ENCODE results near the gene HSBP1L1. TPM values are rescaled to one million over a fixed set of nuclear protein-coding genes. Genes with fewer than 3 reads are reported as not detected.

HSBP1L1 gene
- total and polyA plus RNA-seq, 2 experiments from 2014 or later, result 1.8 to 3.7 TPM

DNA sequence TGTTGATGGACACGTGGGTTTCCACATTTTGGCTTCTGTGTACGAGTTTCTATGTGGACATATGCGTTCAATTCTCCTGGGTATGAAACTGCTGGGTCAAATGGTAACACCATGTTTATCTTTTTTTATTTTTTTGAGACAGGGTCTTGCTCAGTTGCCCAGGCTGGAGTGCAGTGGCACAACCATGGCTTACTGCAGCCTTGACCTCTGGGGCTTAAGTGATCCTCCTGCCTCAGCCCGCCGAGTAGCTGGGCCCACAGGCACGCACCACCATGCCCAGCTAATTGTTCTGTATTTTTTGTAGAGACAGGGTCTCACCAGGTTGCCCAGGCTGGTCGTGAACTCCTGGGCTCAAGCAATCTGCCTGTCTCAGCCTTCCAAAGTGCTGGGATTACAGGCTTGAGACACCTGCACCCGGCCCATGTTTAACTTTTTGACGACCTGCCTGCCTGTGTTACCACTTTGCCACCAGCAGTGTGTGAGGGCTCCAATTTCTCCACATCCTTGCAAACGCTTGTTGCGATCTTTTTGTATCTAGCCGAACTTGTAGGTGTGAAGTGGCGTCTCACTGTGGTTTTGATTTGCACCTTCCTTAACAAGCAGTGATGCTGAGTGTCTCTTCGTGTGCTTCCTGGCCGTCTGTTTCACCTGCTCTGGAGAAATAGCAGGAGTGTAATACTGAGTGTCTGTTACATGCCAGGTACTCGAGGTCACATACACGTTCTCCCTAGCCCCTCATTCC lies 6.9 kb downstream of the HSBP1L1 start:
- Mint-ChIP-seq H3K4me1 (no peaks in the 10 kb centered on the region), H3K4me3 (no peak overlapping the region), H3K27me3 (ENCODE audit: insufficient read depth, low read depth, poor library complexity) (peaks cover 6% of the 10 kb centered on the region), H3K27ac (no peak overlapping the region), H3K9me3 (no peaks in the 10 kb centered on the region), H3K36me3 (ENCODE audit: low read depth) (peaks cover 55% of the 10 kb centered on the region)
- H3K27ac ChIP-seq (ENCODE audit: low read depth), result no peak overlapping the region
- ATAC-seq (no peak), DNase-seq (ENCODE audit: low spot score) (no peak)
- no peak overlapping the region for H3K4me2 ChIP-seq
- no peaks in the 10 kb centered on the region for H3K27me3 ChIP-seq (ENCODE audit: insufficient read depth)
- no peak overlapping the region for H3K4me3 ChIP-seq
- no peak overlapping the region for H2AFZ ChIP-seq
- H3F3A ChIP-seq (replicated peaks; ENCODE audit: low read depth), result no peaks in the 10 kb centered on the region
- no peaks in the 10 kb centered on the region for H3K9me2 ChIP-seq (ENCODE audit: insufficient read depth)
- peaks cover 20% of the 10 kb centered on the region for H4K20me1 ChIP-seq (replicated peaks; ENCODE audit: insufficient read depth)
- peaks cover 38% of the 10 kb centered on the region for H3K79me2 ChIP-seq (replicated peaks; ENCODE audit: insufficient read depth)
- peaks cover 14% of the 10 kb centered on the region; the same call in 1 of the 2 replicates for H3K36me3 ChIP-seq (ENCODE audit: insufficient read depth)
- TF ChIP-seq STAT1 (IDR thresholded peaks at IDR 0.05; ENCODE audit: unreplicated experiment) (no peak), POLR2AphosphoS5 (IDR thresholded peaks at IDR 0.05; ENCODE audit: low read depth) (no peak), EZH2 (IDR thresholded peaks at IDR 0.05; ENCODE audit: low read depth, unreplicated experiment) (no peak), JUNB (IDR thresholded peaks at IDR 0.05; ENCODE audit: unreplicated experiment) (no peak), CREB1 (CRISPR knock-in tag; IDR thresholded peaks at IDR 0.05; ENCODE audit: low read depth) (no peak)
- TF ChIP-seq, protein P1, sequence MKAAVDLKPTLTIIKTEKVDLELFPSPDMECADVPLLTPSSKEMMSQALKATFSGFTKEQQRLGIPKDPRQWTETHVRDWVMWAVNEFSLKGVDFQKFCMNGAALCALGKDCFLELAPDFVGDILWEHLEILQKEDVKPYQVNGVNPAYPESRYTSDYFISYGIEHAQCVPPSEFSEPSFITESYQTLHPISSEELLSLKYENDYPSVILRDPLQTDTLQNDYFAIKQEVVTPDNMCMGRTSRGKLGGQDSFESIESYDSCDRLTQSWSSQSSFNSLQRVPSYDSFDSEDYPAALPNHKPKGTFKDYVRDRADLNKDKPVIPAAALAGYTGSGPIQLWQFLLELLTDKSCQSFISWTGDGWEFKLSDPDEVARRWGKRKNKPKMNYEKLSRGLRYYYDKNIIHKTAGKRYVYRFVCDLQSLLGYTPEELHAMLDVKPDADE (IDR thresholded peaks at IDR 0.05), result no peak
- no peaks in the 10 kb centered on the region for H3K4me1 ChIP-seq (ENCODE audit: insufficient read depth)

DNA sequence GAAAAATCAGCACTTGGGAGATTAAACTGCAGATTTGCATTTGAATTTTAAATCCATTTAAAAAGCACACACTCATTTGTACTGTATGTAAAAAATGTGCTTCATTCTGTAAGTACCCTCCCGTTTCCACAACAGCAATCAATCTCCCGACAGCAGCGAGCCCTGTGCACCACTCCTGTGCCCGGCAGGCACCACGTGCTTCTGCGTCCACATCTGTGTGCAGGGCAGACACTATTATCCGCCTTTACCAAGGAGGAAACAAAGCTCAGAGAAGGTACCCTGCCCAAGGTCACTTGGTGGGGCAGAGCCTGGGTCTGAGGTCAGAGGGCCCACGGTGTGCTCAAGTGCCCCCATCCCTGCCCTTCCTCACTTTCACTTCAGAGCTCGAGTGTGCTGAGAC lies 7.5 kb downstream of the HSBP1L1 start:
- Histone ChIP-seq H3K36me3 (ENCODE audit: insufficient read depth) (peaks cover 14% of the 10 kb centered on the region; the same call in 1 of the 2 replicates), H3K27ac (ENCODE audit: low read depth) (no peak overlapping the region), H3K4me3 (no peak overlapping the region), H3K9me2 (ENCODE audit: insufficient read depth) (no peaks in the 10 kb centered on the region), H3F3A (replicated peaks; ENCODE audit: low read depth) (no peaks in the 10 kb centered on the region), H3K4me1 (ENCODE audit: insufficient read depth) (no peaks in the 10 kb centered on the region), H3K27me3 (ENCODE audit: insufficient read depth) (no peaks in the 10 kb centered on the region), H3K4me2 (no peak overlapping the region), H4K20me1 (replicated peaks; ENCODE audit: insufficient read depth) (peaks cover 25% of the 10 kb centered on the region), H2AFZ (no peak overlapping the region), H3K79me2 (replicated peaks; ENCODE audit: insufficient read depth) (peaks cover 44% of the 10 kb centered on the region)
- Mint-ChIP-seq H3K27me3 (ENCODE audit: insufficient read depth, low read depth, poor library complexity) (peaks cover 6% of the 10 kb centered on the region), H3K4me1 (no peaks in the 10 kb centered on the region), H3K4me3 (no peak overlapping the region), H3K36me3 (ENCODE audit: low read depth) (peaks cover 56% of the 10 kb centered on the region), H3K27ac (no peak overlapping the region), H3K9me3 (no peaks in the 10 kb centered on the region)
- DNase-seq (ENCODE audit: low spot score), result no peak
- ATAC-seq, result no peak
- no peak for TF ChIP-seq JUNB (IDR thresholded peaks at IDR 0.05; ENCODE audit: unreplicated experiment)
- TF ChIP-seq CREB1 (CRISPR knock-in tag; IDR thresholded peaks at IDR 0.05; ENCODE audit: low read depth), result no peak
- TF ChIP-seq, protein P2, sequence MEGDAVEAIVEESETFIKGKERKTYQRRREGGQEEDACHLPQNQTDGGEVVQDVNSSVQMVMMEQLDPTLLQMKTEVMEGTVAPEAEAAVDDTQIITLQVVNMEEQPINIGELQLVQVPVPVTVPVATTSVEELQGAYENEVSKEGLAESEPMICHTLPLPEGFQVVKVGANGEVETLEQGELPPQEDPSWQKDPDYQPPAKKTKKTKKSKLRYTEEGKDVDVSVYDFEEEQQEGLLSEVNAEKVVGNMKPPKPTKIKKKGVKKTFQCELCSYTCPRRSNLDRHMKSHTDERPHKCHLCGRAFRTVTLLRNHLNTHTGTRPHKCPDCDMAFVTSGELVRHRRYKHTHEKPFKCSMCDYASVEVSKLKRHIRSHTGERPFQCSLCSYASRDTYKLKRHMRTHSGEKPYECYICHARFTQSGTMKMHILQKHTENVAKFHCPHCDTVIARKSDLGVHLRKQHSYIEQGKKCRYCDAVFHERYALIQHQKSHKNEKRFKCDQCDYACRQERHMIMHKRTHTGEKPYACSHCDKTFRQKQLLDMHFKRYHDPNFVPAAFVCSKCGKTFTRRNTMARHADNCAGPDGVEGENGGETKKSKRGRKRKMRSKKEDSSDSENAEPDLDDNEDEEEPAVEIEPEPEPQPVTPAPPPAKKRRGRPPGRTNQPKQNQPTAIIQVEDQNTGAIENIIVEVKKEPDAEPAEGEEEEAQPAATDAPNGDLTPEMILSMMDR (conservative IDR thresholded peaks at IDR 0.05; ENCODE audit: low read depth in 2 of 2), result no peak
- TF ChIP-seq, protein P1 (IDR thresholded peaks at IDR 0.05), result no peak
- TF ChIP-seq, protein P3, sequence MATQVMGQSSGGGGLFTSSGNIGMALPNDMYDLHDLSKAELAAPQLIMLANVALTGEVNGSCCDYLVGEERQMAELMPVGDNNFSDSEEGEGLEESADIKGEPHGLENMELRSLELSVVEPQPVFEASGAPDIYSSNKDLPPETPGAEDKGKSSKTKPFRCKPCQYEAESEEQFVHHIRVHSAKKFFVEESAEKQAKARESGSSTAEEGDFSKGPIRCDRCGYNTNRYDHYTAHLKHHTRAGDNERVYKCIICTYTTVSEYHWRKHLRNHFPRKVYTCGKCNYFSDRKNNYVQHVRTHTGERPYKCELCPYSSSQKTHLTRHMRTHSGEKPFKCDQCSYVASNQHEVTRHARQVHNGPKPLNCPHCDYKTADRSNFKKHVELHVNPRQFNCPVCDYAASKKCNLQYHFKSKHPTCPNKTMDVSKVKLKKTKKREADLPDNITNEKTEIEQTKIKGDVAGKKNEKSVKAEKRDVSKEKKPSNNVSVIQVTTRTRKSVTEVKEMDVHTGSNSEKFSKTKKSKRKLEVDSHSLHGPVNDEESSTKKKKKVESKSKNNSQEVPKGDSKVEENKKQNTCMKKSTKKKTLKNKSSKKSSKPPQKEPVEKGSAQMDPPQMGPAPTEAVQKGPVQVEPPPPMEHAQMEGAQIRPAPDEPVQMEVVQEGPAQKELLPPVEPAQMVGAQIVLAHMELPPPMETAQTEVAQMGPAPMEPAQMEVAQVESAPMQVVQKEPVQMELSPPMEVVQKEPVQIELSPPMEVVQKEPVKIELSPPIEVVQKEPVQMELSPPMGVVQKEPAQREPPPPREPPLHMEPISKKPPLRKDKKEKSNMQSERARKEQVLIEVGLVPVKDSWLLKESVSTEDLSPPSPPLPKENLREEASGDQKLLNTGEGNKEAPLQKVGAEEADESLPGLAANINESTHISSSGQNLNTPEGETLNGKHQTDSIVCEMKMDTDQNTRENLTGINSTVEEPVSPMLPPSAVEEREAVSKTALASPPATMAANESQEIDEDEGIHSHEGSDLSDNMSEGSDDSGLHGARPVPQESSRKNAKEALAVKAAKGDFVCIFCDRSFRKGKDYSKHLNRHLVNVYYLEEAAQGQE (IDR thresholded peaks at IDR 0.05; ENCODE audit: unreplicated experiment), result no peak
- no peak for TF ChIP-seq POLR2AphosphoS5 (IDR thresholded peaks at IDR 0.05; ENCODE audit: low read depth)
- no peak for TF ChIP-seq ZNF114 (CRISPR knock-in tag; IDR thresholded peaks at IDR 0.05)
- TF ChIP-seq STAT1 (IDR thresholded peaks at IDR 0.05; ENCODE audit: unreplicated experiment), result no peak

Data from GM23338 (cell line).